Kidney (tissue), 14 donors: ENCODE data around the gene STAMBPL1. TPM values are rescaled to one million over a fixed set of nuclear protein-coding genes. Genes with fewer than 3 reads are reported as not detected.

Source experiments
- DNase-seq, 5 donors: peaks; one replicate each; pipeline ENCODE4 v3.0.0-alpha.2; 2013 to 2020
- FAIRE-seq: peaks from 2 replicates; lab custom pipeline; 2012; peaks lifted over from hg19 to GRCh38; lab: Jason Lieb, UNC
- H3K27ac ChIP-seq, 2 donors: one replicate each; pipeline ENCODE4 v1.7.0; 2013; ENCODE audit warnings: low read depth in 2 of 2, low read length in 2 of 2, inconsistent platforms in 1 of 2
- H3K27me3 ChIP-seq: one replicate; pipeline ENCODE4 v1.7.1; 2013; ENCODE audit warnings: low read length, inconsistent platforms; ENCODE audit not compliant: control insufficient read depth, insufficient read depth
- H3K36me3 ChIP-seq, 3 donors: one replicate each; pipeline versions ENCODE4 v1.7.0 to v1.7.1; 2013; ENCODE audit warnings: low read length in 3 of 3, control low read depth in 1 of 3, inconsistent platforms in 1 of 3; ENCODE audit not compliant: insufficient read depth in 3 of 3, control insufficient read depth in 2 of 3
- H3K4me1 ChIP-seq, 3 donors: one replicate each; pipeline versions ENCODE4 v1.7.0 to v1.7.1; 2013; ENCODE audit warnings: low read length in 3 of 3, inconsistent platforms in 1 of 3, low read depth in 1 of 3; ENCODE audit not compliant: control insufficient read depth in 2 of 3, insufficient read depth in 2 of 3
- H3K4me3 ChIP-seq, 3 donors: one replicate each; pipeline versions ENCODE4 v1.7.0 to v1.8.1; 2013; ENCODE audit warnings: low read length in 3 of 3, control low read depth in 1 of 3, inconsistent platforms in 1 of 3
- H3K9ac ChIP-seq, 3 donors: one replicate each; pipeline versions ENCODE4 v1.7.0 to v1.7.1; 2013; ENCODE audit warnings: low read length in 3 of 3, control low read depth in 1 of 3, inconsistent platforms in 1 of 3
- H3K9me3 ChIP-seq, 3 donors: one replicate each; pipeline versions ENCODE4 v1.7.0 to v1.7.1; 2013; ENCODE audit warnings: low read length in 3 of 3, control low read depth in 1 of 3, inconsistent platforms in 1 of 3; ENCODE audit not compliant: control insufficient read depth in 2 of 3, insufficient read depth in 1 of 3
- CTCF ChIP-seq: IDR thresholded peaks from 3 replicates; pipeline ENCODE4 v1.5.1; 2012; ENCODE audit warnings: mild to moderate bottlenecking, moderate library complexity, borderline replicate concordance; ENCODE audit not compliant: insufficient read depth; ENCODE audit errors: extremely low read depth
- intact Hi-C: fragments of 100-400 bp; cut with DNase I; formaldehyde crosslinking; loops from one replicate; pipeline ENCODE4 v1.11.1; 2022
- polyA plus RNA-seq: library from polyadenylated mRNA; stranded (reverse); fragments of 350-450 nt; fragmentation: Illumina TruSeq; extraction: RNeasy Lipid Tissue Mini Kit (QIAGEN cat#74804); gene quantifications from one replicate; pipeline ENCODE4 v1.2.3, GENCODE V29; 2014; ENCODE audit warnings: low read depth, low replicate concordance; ENCODE audit not compliant: insufficient read depth
- total RNA-seq: library from RNA; stranded (reverse); fragmentation: NEBNext Ultra II Directional; extraction: Animal tissue kit (Norgen Biotek cat#: 25700); gene quantifications from one replicate; pipeline ENCODE4 v1.2.1, GENCODE V29; 2021
- donor health status: control.
- donor health status: control.
- donor health status: control.
- donor health status: control.
- donor health status: control.
- donor health status: DM: yes; HTN: yes; CAD: no.
- donor health status: Normal renal cell carcinoma (clear cell type).

STAMBPL1 gene
- total and polyA plus RNA-seq, 2 donors from 2014 or later = 3.0 to 6.9 TPM

GRCh38 chr10:88873757-88874156 lies 6.3 kb upstream of the STAMBPL1 start:
- Histone ChIP-seq H3K4me1 (no peaks in the 10 kb centered on the region), H3K27me3 (peaks cover 3% of the 10 kb centered on the region), H3K4me3 (no peak overlapping the region), H3K9ac (no peak overlapping the region), H3K36me3 (no peaks in the 10 kb centered on the region), H3K9me3 (no peaks in the 10 kb centered on the region), H3K27ac (no peak overlapping the region)
- intact Hi-C loops = no loop called here
- no peak for FAIRE-seq
- no peak for DNase-seq
- no peak for TF ChIP-seq CTCF

GRCh38 chr10:88874281-88874680 lies 5.8 kb upstream of the STAMBPL1 start:
- no peak overlapping the region for H3K4me3 ChIP-seq
- DNase-seq (no peak), FAIRE-seq (no peak)
- H3K4me1 ChIP-seq = no peaks in the 10 kb centered on the region
- intact Hi-C loops = no loop called here
- H3K9ac ChIP-seq = no peak overlapping the region
- no peaks in the 10 kb centered on the region for H3K36me3 ChIP-seq
- H3K27ac ChIP-seq = no peak overlapping the region
- TF ChIP-seq CTCF = no peak
- H3K27me3 ChIP-seq = peaks cover 3% of the 10 kb centered on the region
- H3K9me3 ChIP-seq = no peaks in the 10 kb centered on the region

- H3K4me3 ChIP-seq = no peak overlapping the region
- no peak for TF ChIP-seq CTCF
- DNase-seq (no peak), FAIRE-seq (no peak)
- no peak overlapping the region for H3K9ac ChIP-seq
- H3K9me3 ChIP-seq = no peaks in the 10 kb centered on the region
- peaks cover 3% of the 10 kb centered on the region for H3K27me3 ChIP-seq
- no peak overlapping the region for H3K27ac ChIP-seq
- no peaks in the 10 kb centered on the region for H3K36me3 ChIP-seq
- intact Hi-C loops = no loop called here
- no peaks in the 10 kb centered on the region for H3K4me1 ChIP-seq
Observed at GRCh38 chr10:88875081-88875480, 5.0 kb upstream of the STAMBPL1 start.

GRCh38 chr10:88877298-88877697 lies 2.7 kb upstream of the STAMBPL1 start:
- Histone ChIP-seq H3K9me3 (no peaks in the 10 kb centered on the region), H3K4me3 (no peak overlapping the region), H3K27me3 (peaks cover 3% of the 10 kb centered on the region), H3K27ac (no peak overlapping the region), H3K4me1 (peaks cover 0 to 5% (median 0%) of the 10 kb centered on the region in 3 donors), H3K36me3 (no peaks in the 10 kb centered on the region), H3K9ac (no peak overlapping the region)
- FAIRE-seq (no peak), DNase-seq (no peak)
- intact Hi-C loops = no loop called here
- TF ChIP-seq CTCF = no peak
